Testis (tissue), 2 donors: ENCODE data around the gene SHROOM1.

ENCODE experiments used
- POLR2A ChIP-seq: fragments of 450-650 bp; IDR thresholded peaks from one replicate; pipeline ENCODE4 v1.6.1; 2017; ENCODE audit warnings: antibody characterized with exemption, mild to moderate bottlenecking, moderate library complexity
- TF ChIP-seq, protein P1 (sequence below), 3 experiments: fragments of 450-650 bp in 2 of 3; fragments of 200-600 bp in 1 of 3; sonication (generic) in 1 of 3; IDR thresholded peaks; one replicate each; pipeline ENCODE4 v1.5.1; 2016 to 2019; ENCODE audit warnings: antibody characterized with exemption in 3 of 3, mild to moderate bottlenecking in 2 of 3, moderate library complexity in 1 of 3

DNA sequence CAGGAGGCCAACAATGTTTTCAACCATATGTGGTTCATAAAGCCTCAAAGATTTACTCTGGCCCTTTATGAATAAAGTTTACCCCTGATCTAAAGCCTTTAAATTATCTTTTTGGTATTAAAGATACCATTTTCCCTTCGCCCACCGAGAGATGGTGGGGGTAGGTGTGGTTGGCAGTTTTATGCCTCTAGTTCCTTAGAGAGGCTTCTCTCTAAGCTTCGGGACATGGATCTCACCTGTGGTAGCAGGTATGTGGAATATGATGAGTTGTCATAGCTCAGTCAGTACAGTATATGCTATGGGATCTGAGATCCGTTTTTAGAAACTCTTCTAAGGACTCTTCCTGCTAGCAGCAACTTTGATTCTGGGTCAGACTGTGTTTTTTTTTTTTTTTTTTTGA lies 38.3 kb upstream of the SHROOM1 start:
- no peak for TF ChIP-seq POLR2A
- TF ChIP-seq, protein P1, sequence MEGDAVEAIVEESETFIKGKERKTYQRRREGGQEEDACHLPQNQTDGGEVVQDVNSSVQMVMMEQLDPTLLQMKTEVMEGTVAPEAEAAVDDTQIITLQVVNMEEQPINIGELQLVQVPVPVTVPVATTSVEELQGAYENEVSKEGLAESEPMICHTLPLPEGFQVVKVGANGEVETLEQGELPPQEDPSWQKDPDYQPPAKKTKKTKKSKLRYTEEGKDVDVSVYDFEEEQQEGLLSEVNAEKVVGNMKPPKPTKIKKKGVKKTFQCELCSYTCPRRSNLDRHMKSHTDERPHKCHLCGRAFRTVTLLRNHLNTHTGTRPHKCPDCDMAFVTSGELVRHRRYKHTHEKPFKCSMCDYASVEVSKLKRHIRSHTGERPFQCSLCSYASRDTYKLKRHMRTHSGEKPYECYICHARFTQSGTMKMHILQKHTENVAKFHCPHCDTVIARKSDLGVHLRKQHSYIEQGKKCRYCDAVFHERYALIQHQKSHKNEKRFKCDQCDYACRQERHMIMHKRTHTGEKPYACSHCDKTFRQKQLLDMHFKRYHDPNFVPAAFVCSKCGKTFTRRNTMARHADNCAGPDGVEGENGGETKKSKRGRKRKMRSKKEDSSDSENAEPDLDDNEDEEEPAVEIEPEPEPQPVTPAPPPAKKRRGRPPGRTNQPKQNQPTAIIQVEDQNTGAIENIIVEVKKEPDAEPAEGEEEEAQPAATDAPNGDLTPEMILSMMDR (IDR thresholded peaks at IDR 0.05): no peak
